ENCODE measurements around the gene STIM2.

DNA sequence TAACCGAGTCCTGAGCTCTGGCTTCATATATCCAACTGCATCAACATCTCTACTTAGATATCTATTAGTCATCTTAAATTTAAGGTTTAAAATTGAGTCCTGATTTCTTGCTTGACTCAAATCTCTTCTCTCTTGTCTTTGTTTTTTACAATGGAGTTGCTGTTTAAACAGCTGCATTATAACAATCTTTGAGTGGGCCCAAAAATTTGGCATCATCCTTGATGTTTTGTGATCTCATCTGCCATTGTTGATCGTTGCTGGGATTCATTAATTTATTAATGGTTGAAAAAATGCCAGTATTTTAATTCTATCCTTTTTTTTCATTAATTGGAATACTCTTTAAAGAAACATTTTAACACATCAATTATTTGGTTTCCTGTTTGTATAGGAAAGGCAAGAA, 82.2 kb downstream of the STIM2 start:
- TF ChIP-seq, protein P1, sequence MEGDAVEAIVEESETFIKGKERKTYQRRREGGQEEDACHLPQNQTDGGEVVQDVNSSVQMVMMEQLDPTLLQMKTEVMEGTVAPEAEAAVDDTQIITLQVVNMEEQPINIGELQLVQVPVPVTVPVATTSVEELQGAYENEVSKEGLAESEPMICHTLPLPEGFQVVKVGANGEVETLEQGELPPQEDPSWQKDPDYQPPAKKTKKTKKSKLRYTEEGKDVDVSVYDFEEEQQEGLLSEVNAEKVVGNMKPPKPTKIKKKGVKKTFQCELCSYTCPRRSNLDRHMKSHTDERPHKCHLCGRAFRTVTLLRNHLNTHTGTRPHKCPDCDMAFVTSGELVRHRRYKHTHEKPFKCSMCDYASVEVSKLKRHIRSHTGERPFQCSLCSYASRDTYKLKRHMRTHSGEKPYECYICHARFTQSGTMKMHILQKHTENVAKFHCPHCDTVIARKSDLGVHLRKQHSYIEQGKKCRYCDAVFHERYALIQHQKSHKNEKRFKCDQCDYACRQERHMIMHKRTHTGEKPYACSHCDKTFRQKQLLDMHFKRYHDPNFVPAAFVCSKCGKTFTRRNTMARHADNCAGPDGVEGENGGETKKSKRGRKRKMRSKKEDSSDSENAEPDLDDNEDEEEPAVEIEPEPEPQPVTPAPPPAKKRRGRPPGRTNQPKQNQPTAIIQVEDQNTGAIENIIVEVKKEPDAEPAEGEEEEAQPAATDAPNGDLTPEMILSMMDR (IDR thresholded peaks at IDR 0.05; ENCODE audit: insufficient read depth, low read depth, low read length) = no peak
- TF ChIP-seq EZH2 (IDR thresholded peaks at IDR 0.05; ENCODE audit: insufficient read depth, low read length) = no peak

Data from astrocyte (in vitro differentiated cells and primary cell).